BLaER1 (cell line): ENCODE results near the gene FGFBP2.
"Not testable (repeated sequence)": the region's sequence is repeated elsewhere in the genome, so short reads cannot be mapped to it uniquely, and the experiment has no call there.

Source experiments
- H3K27ac ChIP-seq: shearing (Covaris generic); formaldehyde crosslinking; 2 replicates; pipeline ENCODE4 v1.8.1; 2022
- H3K27me3 ChIP-seq: shearing (Covaris generic); formaldehyde crosslinking; 2 replicates; pipeline ENCODE4 v1.8.1; 2022
- H3K36me3 ChIP-seq: shearing (Covaris generic); formaldehyde crosslinking; 2 replicates; pipeline ENCODE4 v1.8.1; 2022
- H3K4me1 ChIP-seq: shearing (Covaris generic); formaldehyde crosslinking; 2 replicates; pipeline ENCODE4 v1.8.1; 2022
- H3K4me2 ChIP-seq: shearing (Covaris generic); formaldehyde crosslinking; 2 replicates; pipeline ENCODE4 v1.8.1; 2022
- H3K4me3 ChIP-seq: shearing (Covaris generic); formaldehyde crosslinking; 2 replicates; pipeline ENCODE4 v1.8.1; 2022
- H3K9ac ChIP-seq: shearing (Covaris generic); formaldehyde crosslinking; 2 replicates; pipeline ENCODE4 v1.8.1; 2022
- H3K9me3 ChIP-seq: shearing (Covaris generic); formaldehyde crosslinking; 2 replicates; pipeline ENCODE4 v1.8.1; 2022
- H4K20me1 ChIP-seq: shearing (Covaris generic); formaldehyde crosslinking; 2 replicates; pipeline ENCODE4 v1.8.1; 2022
- Cebpa-rat ChIP-seq: shearing (Covaris generic); IDR thresholded peaks from 2 replicates; pipeline ENCODE4 v1.8.1; 2022

The FGFBP2 gene

GRCh38 chr4:15917297-15917696 is 45.7 kb downstream of the FGFBP2 start:
- no peaks in the 10 kb centered on the region for H4K20me1 ChIP-seq
- peaks cover 15% of the 10 kb centered on the region for H3K4me1 ChIP-seq
- no peak overlapping the region for H3K4me3 ChIP-seq
- H3K36me3 ChIP-seq, result no peaks in the 10 kb centered on the region
- H3K4me2 ChIP-seq, result no peak overlapping the region
- H3K27me3 ChIP-seq, result no peaks in the 10 kb centered on the region
- H3K27ac ChIP-seq, result no peak overlapping the region
- H3K9ac ChIP-seq, result no peak overlapping the region
- H3K9me3 ChIP-seq, result peaks cover 23% of the 10 kb centered on the region
- TF ChIP-seq Cebpa-rat, result no peak

- not testable (repeated sequence) for H3K9ac ChIP-seq, H3K36me3 ChIP-seq, H4K20me1 ChIP-seq, H3K27me3 ChIP-seq, H3K4me2 ChIP-seq, H3K4me3 ChIP-seq, H3K27ac ChIP-seq
- Histone ChIP-seq H3K9me3 (peaks cover 23% of the 10 kb centered on the region), H3K4me1 (peaks cover 24% of the 10 kb centered on the region)
These were observed 46.6 kb downstream of the FGFBP2 start for GRCh38 chr4:15916358-15916757.

- H3K4me2 ChIP-seq, result no peak overlapping the region
- H3K9me3 ChIP-seq, result peaks cover 23% of the 10 kb centered on the region
- no peak overlapping the region for H3K9ac ChIP-seq
- no peaks in the 10 kb centered on the region for H4K20me1 ChIP-seq
- H3K27ac ChIP-seq, result no peak overlapping the region
- no peak for TF ChIP-seq Cebpa-rat
- no peaks in the 10 kb centered on the region for H3K27me3 ChIP-seq
- H3K4me3 ChIP-seq, result no peak overlapping the region
- H3K36me3 ChIP-seq, result no peaks in the 10 kb centered on the region
- H3K4me1 ChIP-seq, result peaks cover 33% of the 10 kb centered on the region
These were observed 48.2 kb downstream of the FGFBP2 start for GRCh38 chr4:15914736-15915135.

GRCh38 chr4:15914291-15914690 is 48.7 kb downstream of the FGFBP2 start:
- no peak for TF ChIP-seq Cebpa-rat
- no peaks in the 10 kb centered on the region for H4K20me1 ChIP-seq
- no peaks in the 10 kb centered on the region for H3K27me3 ChIP-seq
- no peak overlapping the region for H3K27ac ChIP-seq
- H3K4me1 ChIP-seq, result peaks cover 33% of the 10 kb centered on the region
- H3K36me3 ChIP-seq, result no peaks in the 10 kb centered on the region
- no peak overlapping the region for H3K9ac ChIP-seq
- H3K9me3 ChIP-seq, result peaks cover 23% of the 10 kb centered on the region
- H3K4me2 ChIP-seq, result no peak overlapping the region
- no peak overlapping the region for H3K4me3 ChIP-seq

- peak overlapping the region; percentile 67; the same call in 1 of the 2 replicates for H3K4me2 ChIP-seq
- no peaks in the 10 kb centered on the region for H3K36me3 ChIP-seq
These were observed 49.4 kb downstream of the FGFBP2 start for GRCh38 chr4:15913631-15913970.

GRCh38 chr4:15912961-15913630 is 49.9 kb downstream of the FGFBP2 start:
- no peak for TF ChIP-seq Cebpa-rat
- H3K27me3 ChIP-seq, result no peaks in the 10 kb centered on the region
- H3K36me3 ChIP-seq, result no peaks in the 10 kb centered on the region
- peaks cover 23% of the 10 kb centered on the region for H3K9me3 ChIP-seq
- H3K4me1 ChIP-seq, result peaks cover 33% of the 10 kb centered on the region
- no peaks in the 10 kb centered on the region for H4K20me1 ChIP-seq
- no peak overlapping the region for H3K9ac ChIP-seq
- no peak overlapping the region for H3K27ac ChIP-seq
- peak overlapping the region; percentile 67 for H3K4me2 ChIP-seq
- H3K4me3 ChIP-seq, result no peak overlapping the region

More at GRCh38 chr4:15913631-15913970, 49.4 kb downstream of the FGFBP2 start:
- H4K20me1 ChIP-seq, result no peaks in the 10 kb centered on the region
- no peaks in the 10 kb centered on the region for H3K27me3 ChIP-seq
- peaks cover 33% of the 10 kb centered on the region for H3K4me1 ChIP-seq
- no peak overlapping the region for H3K4me3 ChIP-seq
- H3K9ac ChIP-seq, result no peak overlapping the region
- TF ChIP-seq Cebpa-rat, result no peak
- H3K27ac ChIP-seq, result no peak overlapping the region
- peaks cover 23% of the 10 kb centered on the region for H3K9me3 ChIP-seq

GRCh38 chr4:15912236-15912635 is 50.7 kb downstream of the FGFBP2 start:
- Histone ChIP-seq H3K4me3 (no peak overlapping the region), H4K20me1 (no peaks in the 10 kb centered on the region), H3K36me3 (no peaks in the 10 kb centered on the region), H3K4me2 (peak overlapping the region; percentile 67), H3K9me3 (peaks cover 23% of the 10 kb centered on the region), H3K9ac (no peak overlapping the region), H3K4me1 (peaks cover 33% of the 10 kb centered on the region), H3K27me3 (no peaks in the 10 kb centered on the region), H3K27ac (0 out of 2 replicates have a peak overlapping the region, but pooled peaks have one; percentile 28)
- no peak for TF ChIP-seq Cebpa-rat
